C4-2B (cell line): Measurements from ENCODE around the gene OAS3.

ENCODE experiments used
- CTCF ChIP-seq: fragments of 450-650 bp; conservative IDR thresholded peaks from 2 replicates; pipeline ENCODE4 v1.5.1; 2017; ENCODE audit warnings: mild to moderate bottlenecking
- ZFX ChIP-seq: fragments of 450-650 bp; IDR thresholded peaks from 2 replicates; pipeline ENCODE4 v1.6.1; 2017

- TF ChIP-seq CTCF: no peak
- no peak for TF ChIP-seq ZFX
These were observed 27.4 kb downstream of the OAS3 start for GRCh38 chr12:112965643-112966042.
